Stimulated activated naive CD4-positive, alpha-beta T cell treated with Interleukin-2 at 50 U/mL for 16 hours (primary cell): ENCODE results near the gene ASCC2.

ENCODE experiments used
- DNase-seq: peaks from one replicate; lab custom pipeline; 2025; lab: John Stamatoyannopoulos, UW

ASCC2 gene

DNA sequence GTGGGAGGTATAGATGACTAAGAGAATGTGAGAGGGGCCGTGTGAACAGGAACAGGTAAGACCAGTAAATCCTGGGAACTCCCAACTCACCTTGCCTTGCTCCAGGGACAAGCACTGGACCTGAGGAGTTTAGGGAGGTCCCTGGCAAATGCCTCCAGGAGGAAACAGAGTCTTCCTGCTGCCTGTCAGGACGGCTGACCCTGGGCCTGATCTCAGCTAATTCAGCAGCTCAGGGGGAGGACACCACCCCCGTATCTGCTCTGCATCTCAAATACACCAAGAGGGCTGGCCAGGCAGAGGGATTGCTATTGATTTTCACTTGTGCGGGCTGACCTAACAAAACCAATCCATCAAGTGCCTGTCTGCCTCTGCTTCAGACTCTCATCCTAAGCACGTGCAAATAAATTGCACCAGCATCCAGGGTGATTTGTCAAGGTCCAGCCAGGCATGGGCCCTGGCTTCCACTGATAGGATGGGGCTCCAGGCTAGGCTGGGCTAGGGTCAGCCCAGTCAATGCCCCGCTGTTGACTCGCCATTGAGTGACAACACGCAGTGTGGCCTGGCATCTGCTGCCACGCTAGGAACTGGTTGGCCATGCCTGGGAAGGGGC, 50.6 kb downstream of the ASCC2 start:
- DNase-seq: no peak

GRCh38 chr22:29786031-29786430, 52.0 kb downstream of the ASCC2 start:
- DNase-seq: no peak

- no peak for DNase-seq
Measured at GRCh38 chr22:29784451-29785361, 53.4 kb downstream of the ASCC2 start.

GRCh38 chr22:29782061-29782845, 55.8 kb downstream of the ASCC2 start:
- DNase-seq: no peak

- no peak for DNase-seq
Measured at GRCh38 chr22:29780748-29781676, 57.1 kb downstream of the ASCC2 start.

GRCh38 chr22:29780220-29780619, 57.9 kb downstream of the ASCC2 start:
- no peak for DNase-seq

DNA sequence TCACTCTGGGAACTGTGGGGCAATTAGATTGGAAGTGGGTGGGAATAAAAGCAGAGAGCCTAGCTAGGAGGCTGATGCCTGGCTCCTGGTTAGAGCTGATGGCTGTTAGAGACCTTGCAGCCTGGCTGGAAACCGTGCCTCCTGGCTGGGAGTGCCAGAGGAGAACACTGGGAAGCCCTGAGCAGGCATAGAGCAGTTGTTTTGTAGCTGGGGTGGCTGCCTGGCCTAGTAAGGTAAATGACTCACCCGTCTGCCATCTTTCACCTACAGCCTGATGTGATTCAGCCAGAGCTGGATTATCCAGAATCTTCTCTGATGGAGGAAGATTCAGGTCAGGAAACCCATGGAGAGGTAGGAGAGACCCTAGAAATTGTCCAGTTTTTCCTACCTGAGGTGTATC, 64.8 kb downstream of the ASCC2 start:
- no peak for DNase-seq

- DNase-seq: no peak
Measured at GRCh38 chr22:29772170-29772641, 65.9 kb downstream of the ASCC2 start.

- no peak for DNase-seq
Measured at GRCh38 chr22:29769723-29770321, 68.3 kb downstream of the ASCC2 start.

- no peak for DNase-seq
Measured at GRCh38 chr22:29768052-29768693, 69.9 kb downstream of the ASCC2 start.

DNA sequence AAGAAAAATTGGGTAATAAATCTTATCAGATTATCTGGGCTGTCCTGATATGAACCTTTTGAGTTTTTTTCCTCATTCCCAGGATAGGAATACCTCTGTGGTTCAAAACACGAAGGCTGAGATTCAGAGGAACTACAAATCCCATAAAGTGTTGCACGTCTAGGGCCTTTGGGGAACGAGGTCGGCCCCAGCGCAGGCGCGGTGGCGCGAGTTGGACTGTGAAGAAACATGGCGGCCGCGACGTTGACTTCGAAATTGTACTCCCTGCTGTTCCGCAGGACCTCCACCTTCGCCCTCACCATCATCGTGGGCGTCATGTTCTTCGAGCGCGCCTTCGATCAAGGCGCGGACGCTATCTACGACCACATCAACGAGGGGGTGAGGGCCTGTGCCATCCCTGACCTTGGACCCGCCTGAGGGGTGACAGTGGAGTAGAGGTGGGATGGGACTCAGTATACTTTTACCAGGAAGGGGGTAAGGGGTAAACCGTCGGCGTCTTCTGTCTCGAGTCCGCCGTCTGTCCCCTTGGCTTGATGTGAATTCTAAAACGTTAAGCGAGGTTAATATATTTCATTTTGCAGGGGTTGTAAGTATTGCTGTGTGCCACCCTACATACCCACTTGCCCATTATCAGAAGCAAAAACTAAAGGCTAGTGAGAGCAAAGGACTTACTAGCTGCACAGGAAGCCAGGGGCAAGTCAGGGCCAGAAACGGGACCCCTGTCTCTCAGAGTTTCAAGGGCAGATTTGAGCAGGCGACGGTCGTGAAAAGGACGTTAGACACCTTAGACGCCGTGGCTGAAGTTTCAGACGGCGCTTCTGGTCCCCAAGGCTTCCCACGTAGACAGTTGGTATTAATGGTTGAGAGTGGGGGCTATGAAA, 70.7 kb downstream of the ASCC2 start, which contains the start of gene UQCR10:
Gene UQCR10, plus strand, starts transcription at position 199 of the 881 bp plus-strand sequence. Its CDS starts 30 bp downstream, at position 229.
- DNase-seq: peak; percentile 90

- peak; percentile 92 for DNase-seq
Measured at GRCh38 chr22:29766632-29767170, 71.4 kb downstream of the ASCC2 start, which contains the start of gene ZMAT5. Gene ZMAT5 (minus strand): TSS chr22:29767007. CDS start chr22:29748544, 18,463 bp downstream.

DNA sequence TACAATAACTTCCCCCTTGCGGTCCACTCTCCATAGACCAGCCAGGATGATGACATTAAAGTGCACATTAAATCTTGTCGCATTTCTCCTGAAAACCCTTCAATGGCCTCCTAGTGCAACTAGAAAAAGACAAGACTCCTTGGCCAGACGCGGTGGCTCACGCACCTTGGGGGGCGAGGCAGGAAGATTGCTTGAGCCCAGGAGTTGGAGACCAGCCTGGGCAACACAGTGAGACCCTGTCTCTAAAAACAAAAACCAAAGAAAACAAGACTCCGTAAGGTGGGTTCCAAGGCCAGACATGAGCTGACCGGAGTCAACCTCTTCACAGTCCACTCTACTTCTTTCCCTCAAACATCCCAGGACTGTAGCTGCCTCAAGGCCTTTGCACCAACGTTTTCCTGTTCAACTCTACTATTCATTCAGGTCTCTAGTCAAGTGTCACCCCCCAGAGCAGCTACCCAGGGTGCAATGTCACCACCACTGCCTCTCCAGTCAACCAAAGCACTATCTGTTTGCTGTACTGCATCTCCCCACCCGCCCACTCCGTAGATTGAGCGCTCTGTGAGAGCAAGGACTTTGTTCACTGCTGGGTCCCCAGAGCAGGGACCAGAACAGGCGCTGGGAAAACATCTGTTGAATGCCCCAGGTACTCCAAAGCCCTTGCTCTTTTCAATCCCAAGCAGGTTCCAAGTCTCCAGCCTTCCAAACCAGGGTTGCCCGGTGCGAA, 72.0 kb downstream of the ASCC2 start:
- peak; percentile 20 for DNase-seq

DNA sequence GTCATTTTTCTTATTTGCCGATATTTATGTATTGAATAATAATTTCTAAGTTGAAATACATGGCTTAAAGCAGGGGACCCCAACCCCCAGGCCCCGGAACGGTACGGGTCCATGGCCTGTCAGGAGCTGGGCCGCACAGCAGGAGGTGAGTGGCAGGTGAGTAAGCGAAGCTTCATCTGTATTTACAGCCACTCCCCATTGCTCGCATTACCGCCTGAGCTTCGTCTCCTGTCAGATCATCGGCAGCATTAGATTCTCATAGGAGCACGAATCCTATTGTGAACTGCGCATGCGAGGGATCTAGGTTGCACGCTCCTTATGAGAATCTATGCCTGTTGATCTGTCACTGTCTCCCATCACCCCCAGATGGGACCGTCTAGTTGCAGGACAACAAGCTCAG, 75.8 kb downstream of the ASCC2 start:
- DNase-seq: no peak

GRCh38 chr22:29758959-29759358, 79.1 kb downstream of the ASCC2 start:
- no peak for DNase-seq

GRCh38 chr22:29758068-29758622, 79.9 kb downstream of the ASCC2 start:
- DNase-seq: no peak

GRCh38 chr22:29757096-29757495, 81.0 kb downstream of the ASCC2 start:
- no peak for DNase-seq

DNA sequence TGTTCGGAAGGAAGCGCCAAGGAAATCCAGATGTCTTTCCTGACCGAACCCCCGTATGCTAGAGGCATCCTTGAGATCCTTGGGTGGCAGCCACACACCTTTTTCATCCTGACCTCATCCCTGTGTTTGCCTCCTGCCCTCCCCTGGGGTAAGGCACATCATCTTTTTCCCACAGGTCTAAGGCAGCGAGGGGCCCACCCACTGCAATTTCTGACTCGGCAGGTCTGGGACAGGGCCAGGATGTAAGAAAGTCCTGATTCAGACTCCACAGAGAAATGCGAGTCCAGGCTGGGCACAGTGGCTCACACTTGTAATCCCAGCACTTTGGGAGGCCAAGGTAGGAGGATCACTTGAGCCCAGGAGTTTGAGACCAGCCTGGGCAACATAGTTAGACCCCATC, 81.7 kb downstream of the ASCC2 start:
- DNase-seq: no peak
